B cell (primary cell): Measurements from ENCODE around the gene PCNX4. TPM values are rescaled to one million over a fixed set of nuclear protein-coding genes. Genes with fewer than 3 reads are reported as not detected.

Experiments used
- ATAC-seq: fragments of 200-7000 bp; cut with Tn5 transposase; one replicate; pipeline ENCODE4 v1.10.0; 2021; ENCODE audit warnings: low read depth, mild to moderate bottlenecking, moderate number of reproducible peaks, moderate library complexity
- CTCF ChIA-PET: fragments of 350-600 bp; sonication (Branson Sonifier 250); formaldehyde crosslinking; loops from one replicate; lab custom pipeline; 2021; ENCODE audit warnings: antibody characterized with exemption, inconsistent platforms; lab: Charles Lee
- POLR2A ChIA-PET: fragments of 350-600 bp; sonication (Branson Sonifier 250); formaldehyde crosslinking; loops from one replicate; lab custom pipeline; 2021; ENCODE audit warnings: antibody characterized with exemption; lab: Charles Lee
- DNase-seq: peaks from one replicate; pipeline ENCODE4 v3.0.0; 2013
- H2AFZ ChIP-seq: 2 replicates; pipeline ENCODE4 v1.6.1; 2012; ENCODE audit warnings: mild to moderate bottlenecking, low read depth, low read length; ENCODE audit not compliant: insufficient read depth, poor library complexity, severe bottlenecking
- H3K27ac ChIP-seq, 2 donors: 1 replicate in 1 of 2; 2 replicates in 1 of 2; pipeline ENCODE4 v1.5.1; 2012 to 2013; ENCODE audit warnings: low read length in 2 of 2, mild to moderate bottlenecking in 2 of 2, moderate library complexity in 1 of 2
- H3K27me3 ChIP-seq, 4 experiments: fragments of 200-600 bp in 1 of 4; sonication (generic) in 1 of 4; replicated peaks in 1 of 4; 1 replicate in 2 of 4; 2 replicates in 2 of 4; pipeline versions ENCODE4 v1.6.1 to v1.7.0; 2013 to 2016; ENCODE audit warnings: low read length in 3 of 4, mild to moderate bottlenecking in 2 of 4, mixed read lengths in 1 of 4, moderate library complexity in 1 of 4; ENCODE audit not compliant: insufficient read depth in 4 of 4, control insufficient read depth in 3 of 4; ENCODE audit errors: control extremely low read depth in 1 of 4
- H3K36me3 ChIP-seq, 2 experiments: replicated peaks in 1 of 2; 1 replicate in 1 of 2; 2 replicates in 1 of 2; pipeline versions ENCODE4 v1.6.1 to v1.7.1; 2013; ENCODE audit warnings: low read length in 1 of 2; ENCODE audit not compliant: insufficient read depth in 2 of 2, control insufficient read depth in 1 of 2; ENCODE audit errors: control extremely low read depth in 1 of 2, extremely low read depth in 1 of 2
- H3K4me1 ChIP-seq, 2 donors: fragments of 200-600 bp in 1 of 2; sonication (generic) in 1 of 2; 1 replicate in 1 of 2; 2 replicates in 1 of 2; pipeline versions ENCODE4 v1.5.1 to v1.6.1; 2013 to 2017; ENCODE audit warnings: low read length in 2 of 2; ENCODE audit not compliant: control insufficient read depth in 2 of 2, insufficient read depth in 2 of 2
- H3K4me2 ChIP-seq: replicated peaks from 2 replicates; pipeline ENCODE3; 2012; ENCODE audit warnings: mild to moderate bottlenecking, low read depth, low read length; ENCODE audit not compliant: poor library complexity, severe bottlenecking
- H3K4me3 ChIP-seq, 5 experiments: fragments of 200-600 bp in 1 of 5; sonication (generic) in 1 of 5; 1 replicate in 3 of 5; 2 replicates in 2 of 5; pipeline versions ENCODE4 v1.5.1 to v1.7.0; 2011 to 2016; ENCODE audit warnings: low read length in 4 of 5, mild to moderate bottlenecking in 4 of 5, low read depth in 2 of 5, control low read depth in 1 of 5, moderate library complexity in 1 of 5; ENCODE audit not compliant: insufficient read depth in 1 of 5; ENCODE audit errors: control extremely low read depth in 1 of 5, extremely low read depth in 1 of 5
- H3K79me2 ChIP-seq: fragments of 200-600 bp; sonication (generic); one replicate; pipeline ENCODE4 v1.6.0; 2016; ENCODE audit warnings: low read length; ENCODE audit not compliant: control insufficient read depth, insufficient read depth
- H3K9ac ChIP-seq: fragments of 200-600 bp; sonication (generic); 2 replicates; pipeline ENCODE4 v1.6.1; 2017; ENCODE audit warnings: mild to moderate bottlenecking, low read length, moderate library complexity
- H3K9me3 ChIP-seq, 3 donors: one replicate each; pipeline versions ENCODE4 v1.6.1 to v1.7.1; 2013; ENCODE audit warnings: low read length in 2 of 3; ENCODE audit not compliant: control insufficient read depth in 2 of 3, insufficient read depth in 1 of 3; ENCODE audit errors: control extremely low read depth in 1 of 3
- H4K20me1 ChIP-seq: 2 replicates; pipeline ENCODE4 v1.6.0; 2012; ENCODE audit warnings: mild to moderate bottlenecking, low read length; ENCODE audit not compliant: insufficient read depth, control insufficient read depth, poor library complexity, severe bottlenecking
- H3K27ac Mint-ChIP-seq: one replicate; pipeline ENCODE4 v1.8.0; 2021; ENCODE audit warnings: mixed read lengths
- H3K27me3 Mint-ChIP-seq: one replicate; pipeline ENCODE4 v1.8.0; 2021; ENCODE audit warnings: mixed read lengths
- H3K4me1 Mint-ChIP-seq: one replicate; pipeline ENCODE4 v1.8.0; 2021; ENCODE audit warnings: mixed read lengths
- H3K4me3 Mint-ChIP-seq: one replicate; pipeline ENCODE4 v1.8.0; 2021; ENCODE audit warnings: mixed read lengths
- H3K9me3 Mint-ChIP-seq: one replicate; pipeline ENCODE4 v1.8.0; 2022; ENCODE audit warnings: mixed read lengths; ENCODE audit not compliant: insufficient read depth
- CTCF ChIP-seq: fragments of 200-600 bp; IDR thresholded peaks from one replicate; pipeline ENCODE4 v1.8.0; 2022; ENCODE audit warnings: antibody characterized with exemption, mild to moderate bottlenecking
- EZH2 ChIP-seq: IDR thresholded peaks from 2 replicates; pipeline ENCODE4 v1.6.1; 2012; ENCODE audit warnings: borderline replicate concordance, low read depth, mild to moderate bottlenecking, moderate library complexity, low read length; ENCODE audit not compliant: insufficient read depth, poor library complexity, severe bottlenecking
- WGBS: methylation state at CpG from one replicate; pipeline ENCODE4 v1.1.5; 2013; ENCODE audit warnings: missing lambda C conversion rate; ENCODE audit not compliant: insufficient coverage; 5-methylcytosine and 5-hydroxymethylcytosine counted together
- intact Hi-C: fragments of 100-400 bp; cut with micrococcal nuclease; formaldehyde crosslinking; loops from one replicate; pipeline ENCODE4 v1.10.0; 2022
- polyA plus RNA-seq: library from polyadenylated mRNA; depleted of rRNA; stranded (reverse); fragments of >200 nt; gene quantifications from 2 replicates; pipeline ENCODE4 v1.2.3, GENCODE V29; 2012
- total RNA-seq, 2 donors: library from RNA; stranded (reverse); fragments of 120-200 nt in 1 of 2; gene quantifications; 1 replicate in 1 of 2; 2 replicates in 1 of 2; pipeline versions ENCODE4 v1.2.3 to v1.2.4, GENCODE V29; 2013 to 2022

The PCNX4 gene
- total and polyA plus RNA-seq, 2 donors (not counting 1 experiment from before 2014, with no cell fraction given), result 17.8 to 53.4 TPM

DNA sequence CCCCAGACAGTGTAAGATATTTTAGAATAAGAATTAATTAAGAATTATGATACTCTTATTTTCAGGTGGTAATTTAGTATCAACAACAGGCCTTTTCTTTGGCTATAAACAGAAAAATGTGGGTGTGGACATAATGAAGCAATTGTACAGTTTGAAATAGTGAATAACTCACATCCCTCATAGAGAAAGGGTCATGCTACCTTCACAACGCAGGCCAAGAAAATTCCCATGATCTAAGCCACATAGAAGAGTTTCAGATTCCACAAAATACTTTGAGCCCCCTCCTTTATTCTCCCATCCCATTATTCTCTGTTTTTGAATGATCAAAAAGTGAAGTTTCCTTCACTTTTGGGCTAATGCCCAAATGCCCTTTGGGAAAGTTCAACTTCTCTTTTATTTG, 97.0 kb downstream of the PCNX4 start:
- no peaks in the 10 kb centered on the region for H3K27me3 ChIP-seq
- no peaks in the 10 kb centered on the region for H3K79me2 ChIP-seq
- Mint-ChIP-seq H3K27ac (no peak overlapping the region), H3K9me3 (no peaks in the 10 kb centered on the region), H3K4me3 (no peak overlapping the region), H3K4me1 (peaks cover 6% of the 10 kb centered on the region), H3K27me3 (peaks cover 3% of the 10 kb centered on the region)
- TF ChIP-seq EZH2, result no peak
- no peak overlapping the region for H3K9ac ChIP-seq
- POLR2A ChIA-PET, result no interaction called here
- WGBS, result no CpG with 5 or more reads among the region's 1 CpG
- H3K36me3 ChIP-seq, result no peaks in the 10 kb centered on the region
- no peak overlapping the region for H3K4me3 ChIP-seq
- H3K4me1 ChIP-seq, result peaks cover 3 to 4% of the 10 kb centered on the region in 2 donors
- DNase-seq (no peak), ATAC-seq (no peak)
- CTCF ChIA-PET, result interaction anchor here (1.6 to 9.6 kb wide), 4 partner anchors 11 to 223 kb away, joined by 4 to 254 read pairs (median 96); no protein-coding TSS in a partner anchor
- intact Hi-C loops, result loop anchor here (10.0 kb wide), 2 partner anchors 146 to 376 kb away; no protein-coding TSS in a partner anchor
- H2AFZ ChIP-seq, result no peak overlapping the region
- H3K27ac ChIP-seq, result no peak overlapping the region
- H3K9me3 ChIP-seq, result no peaks in the 10 kb centered on the region
- H3K4me2 ChIP-seq, result no peak overlapping the region
- H4K20me1 ChIP-seq, result no peaks in the 10 kb centered on the region

DNA sequence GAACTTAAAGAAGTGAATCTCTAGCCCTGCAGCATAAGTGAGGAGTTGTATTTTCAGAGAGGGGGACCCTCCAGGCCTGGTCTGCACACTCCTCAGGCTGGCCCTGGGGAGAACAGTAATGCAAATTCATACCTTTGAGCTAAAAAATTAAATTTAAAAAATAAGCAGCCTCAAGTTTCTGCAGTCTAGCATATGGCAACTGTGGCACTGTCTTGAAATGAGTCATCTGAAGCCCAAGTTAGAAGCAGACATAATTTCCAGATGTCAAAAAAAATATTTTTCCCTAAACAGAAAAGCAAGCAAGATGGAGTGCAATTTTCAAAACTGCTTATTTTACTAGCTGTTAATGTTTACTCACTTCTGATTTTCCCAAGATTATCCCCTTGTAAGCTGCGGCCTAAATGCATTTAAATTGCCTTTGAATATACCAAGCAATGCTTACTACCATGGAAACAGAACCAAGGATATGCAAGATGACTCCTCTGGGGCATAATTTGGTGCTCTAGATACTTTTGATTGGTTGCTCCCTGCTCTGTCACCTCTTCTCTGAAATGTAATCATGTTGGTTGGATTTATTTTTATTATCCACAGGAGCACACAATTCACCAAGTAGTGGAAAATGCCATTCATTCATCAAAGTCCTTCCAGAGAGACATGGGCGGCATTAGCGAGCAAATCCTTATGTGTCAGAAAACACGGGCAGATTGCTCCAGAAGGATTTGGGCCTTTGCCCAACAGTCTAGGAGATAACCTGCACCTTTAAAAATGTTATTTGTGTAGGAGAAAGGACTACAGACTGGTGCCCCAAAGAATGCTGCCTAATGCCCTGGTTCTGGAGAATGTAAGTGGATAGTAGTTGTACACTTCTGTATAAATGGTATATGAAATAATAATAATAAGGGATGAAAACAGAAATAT, 98.5 kb downstream of the PCNX4 start:
- Histone ChIP-seq H3K27me3 (peaks cover 0 to 1% (median under 1%) of the 10 kb centered on the region in 4 experiments), H3K27ac (no peak overlapping the region), H3K4me3 (no peak overlapping the region), H3K79me2 (no peaks in the 10 kb centered on the region), H3K9me3 (no peaks in the 10 kb centered on the region), H3K9ac (no peak overlapping the region), H3K36me3 (no peaks in the 10 kb centered on the region), H4K20me1 (no peaks in the 10 kb centered on the region), H2AFZ (no peak overlapping the region), H3K4me1 (no peaks in the 10 kb centered on the region), H3K4me2 (no peak overlapping the region)
- intact Hi-C loops, result loop anchor here (10.0 kb wide), 2 partner anchors 145 to 375 kb away; no protein-coding TSS in a partner anchor
- no peak for TF ChIP-seq EZH2
- TF ChIP-seq CTCF, result no peak
- no peak for DNase-seq
- Mint-ChIP-seq H3K9me3 (no peaks in the 10 kb centered on the region), H3K27me3 (peaks cover 3% of the 10 kb centered on the region), H3K4me1 (no peaks in the 10 kb centered on the region), H3K4me3 (no peak overlapping the region), H3K27ac (no peak overlapping the region)
- ATAC-seq, result no peak
- ChIA-PET POLR2A (no interaction called here), CTCF (interaction anchor here (0.6 to 2.2 kb wide), 5 partner anchors 10 to 225 kb away, joined by 3 to 9 read pairs (median 4); partner anchors contain the start of gene DHRS7)
- 100% methylated on average over 3 of the region's 4 CpGs for WGBS
